ENCODE measurements around the gene KCNMB1. TPM values are rescaled to one million over a fixed set of nuclear protein-coding genes. Genes with fewer than 3 reads are reported as not detected.

KCNMB1 gene
- total and polyA plus RNA-seq, 8 donors = 0.05 to 0.94 (median 0.30) TPM

GRCh38 chr5:170429014-170429413 is 39.8 kb upstream of the KCNMB1 start:
- 43 to 65% methylated on average over 7 of the region's 7 CpGs for WGBS, 2 donors
- TF ChIP-seq CTCF (IDR thresholded peaks at IDR 0.05) = no peak
- DNase-seq = no peak
- no peak for FAIRE-seq
- no peak for ATAC-seq
- no peaks in the 10 kb centered on the region for H3K4me1 ChIP-seq
- H3K9me3 ChIP-seq = no peaks in the 10 kb centered on the region
- H3K27ac ChIP-seq = no peak overlapping the region
- no peaks in the 10 kb centered on the region for H3K27me3 ChIP-seq
- no peak overlapping the region for H3K4me3 ChIP-seq
- no peaks in the 10 kb centered on the region for H3K36me3 ChIP-seq
- intact Hi-C loops (cut with DNase I) = loop anchor here in 1 of 3 donors (10.0 kb wide), 1 partner anchor 204 kb away; no protein-coding TSS in a partner anchor

GRCh38 chr5:170427672-170428236 is 38.6 kb upstream of the KCNMB1 start:
- FAIRE-seq = no peak
- no peak for ATAC-seq
- H3K27ac ChIP-seq = no peak overlapping the region
- no peaks in the 10 kb centered on the region for H3K27me3 ChIP-seq
- no peak for DNase-seq
- no peaks in the 10 kb centered on the region for H3K36me3 ChIP-seq
- no peaks in the 10 kb centered on the region for H3K9me3 ChIP-seq
- H3K4me1 ChIP-seq = no peaks in the 10 kb centered on the region
- WGBS, 2 donors = 42 to 50% methylated on average over 4 of the region's 4 CpGs
- no peak for TF ChIP-seq CTCF (IDR thresholded peaks at IDR 0.05)
- intact Hi-C loops (cut with DNase I) = loop anchor here in 1 of 3 donors (10.0 kb wide), 1 partner anchor 203 kb away; no protein-coding TSS in a partner anchor
- no peak overlapping the region for H3K4me3 ChIP-seq

GRCh38 chr5:170426786-170427185 is 37.6 kb upstream of the KCNMB1 start:
- no peaks in the 10 kb centered on the region for H3K9me3 ChIP-seq
- no peaks in the 10 kb centered on the region for H3K27me3 ChIP-seq
- 91 to 92% methylated on average over 6 of the region's 6 CpGs for WGBS, 2 donors
- FAIRE-seq (no peak), ATAC-seq (no peak), DNase-seq (no peak)
- no peaks in the 10 kb centered on the region for H3K36me3 ChIP-seq
- no peaks in the 10 kb centered on the region for H3K4me1 ChIP-seq
- TF ChIP-seq CTCF (IDR thresholded peaks at IDR 0.05) = no peak
- no peak overlapping the region for H3K4me3 ChIP-seq
- intact Hi-C loops (cut with DNase I) = loop anchor here in 1 of 3 donors (10.0 kb wide), 1 partner anchor 202 kb away; no protein-coding TSS in a partner anchor
- no peak overlapping the region for H3K27ac ChIP-seq

GRCh38 chr5:170426149-170426767 is 37.1 kb upstream of the KCNMB1 start:
- no peak overlapping the region for H3K4me3 ChIP-seq
- intact Hi-C loops (cut with DNase I) = loop anchor here in 1 of 3 donors (10.0 kb wide), 1 partner anchor 201 kb away; no protein-coding TSS in a partner anchor
- no peaks in the 10 kb centered on the region for H3K9me3 ChIP-seq
- no peak for DNase-seq
- TF ChIP-seq CTCF (IDR thresholded peaks at IDR 0.05) = no peak
- H3K36me3 ChIP-seq = no peaks in the 10 kb centered on the region
- no peaks in the 10 kb centered on the region for H3K27me3 ChIP-seq
- ATAC-seq = no peak
- H3K27ac ChIP-seq = no peak overlapping the region
- 88 to 89% methylated on average over 3 of the region's 3 CpGs for WGBS, 2 donors
- no peaks in the 10 kb centered on the region for H3K4me1 ChIP-seq
- FAIRE-seq = no peak

- ATAC-seq (no peak), DNase-seq (no peak), FAIRE-seq (no peak)
- no peaks in the 10 kb centered on the region for H3K9me3 ChIP-seq
- H3K36me3 ChIP-seq = no peaks in the 10 kb centered on the region
- WGBS, 2 donors = 71 to 82% methylated on average over 6 of the region's 6 CpGs
- no peaks in the 10 kb centered on the region for H3K4me1 ChIP-seq
- H3K27me3 ChIP-seq = no peaks in the 10 kb centered on the region
- no peak overlapping the region for H3K27ac ChIP-seq
- H3K4me3 ChIP-seq = no peak overlapping the region
- intact Hi-C loops (cut with DNase I) = loop anchor here in 1 of 3 donors (10.0 kb wide), 1 partner anchor 201 kb away; no protein-coding TSS in a partner anchor
- no peak for TF ChIP-seq CTCF (IDR thresholded peaks at IDR 0.05)
Observed at GRCh38 chr5:170425731-170426130, 36.6 kb upstream of the KCNMB1 start.
